ENCODE data around the gene IQSEC3. TPM values are rescaled to one million over a fixed set of nuclear protein-coding genes. Genes with fewer than 3 reads are reported as not detected.
A peak's percentile ranks its signal among the peaks of the same experiment; 100 is the strongest.

Gene IQSEC3
- total and polyA plus RNA-seq, 2 of the 13 experiments (the other 11 are each of a cell fraction or from before 2014, with no cell fraction given) = not detected

DNA sequence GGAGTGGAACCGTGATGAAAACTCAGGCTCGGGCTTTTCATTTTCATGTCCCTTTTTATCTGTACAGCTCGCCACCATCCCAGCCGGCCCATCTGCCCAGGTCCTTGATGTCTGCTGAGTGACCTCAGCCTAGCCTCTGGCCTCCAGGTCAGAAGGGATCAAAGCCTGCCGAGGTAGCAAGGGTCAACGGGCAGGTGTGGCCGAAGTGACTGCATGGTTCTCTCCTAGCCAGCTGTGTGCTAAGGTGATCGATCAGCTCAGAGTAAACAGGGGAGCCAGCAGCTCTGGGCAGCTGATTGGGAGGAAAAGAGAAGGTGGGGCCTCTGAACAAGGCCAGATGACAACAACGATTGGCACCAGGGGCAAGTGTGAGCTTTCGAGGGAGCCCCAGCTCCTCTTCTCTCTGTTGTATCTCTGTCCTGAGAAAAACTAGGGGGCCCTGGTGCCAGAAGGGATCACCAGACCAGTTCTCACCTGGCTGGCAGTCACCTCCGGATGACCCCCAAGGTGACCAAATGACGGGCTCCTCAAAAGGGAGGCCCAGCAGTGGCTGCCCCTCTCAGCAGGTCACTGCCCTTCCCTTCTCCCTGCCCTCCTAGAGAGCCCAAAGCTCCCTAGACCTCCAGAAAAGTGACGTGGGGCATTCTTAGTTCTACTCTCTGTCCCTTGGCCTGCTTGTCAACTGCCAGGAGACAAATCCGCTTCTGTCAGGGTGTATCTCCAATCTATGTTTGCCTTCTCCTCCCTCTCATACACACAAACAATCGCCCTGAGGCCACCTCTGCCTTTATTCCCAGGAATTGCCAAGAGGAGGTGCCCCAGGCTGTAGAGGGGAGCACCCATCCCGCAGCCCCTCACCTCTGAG is 143.9 kb downstream of the IQSEC3 start (continued):
- TF ChIP-seq, protein P1, sequence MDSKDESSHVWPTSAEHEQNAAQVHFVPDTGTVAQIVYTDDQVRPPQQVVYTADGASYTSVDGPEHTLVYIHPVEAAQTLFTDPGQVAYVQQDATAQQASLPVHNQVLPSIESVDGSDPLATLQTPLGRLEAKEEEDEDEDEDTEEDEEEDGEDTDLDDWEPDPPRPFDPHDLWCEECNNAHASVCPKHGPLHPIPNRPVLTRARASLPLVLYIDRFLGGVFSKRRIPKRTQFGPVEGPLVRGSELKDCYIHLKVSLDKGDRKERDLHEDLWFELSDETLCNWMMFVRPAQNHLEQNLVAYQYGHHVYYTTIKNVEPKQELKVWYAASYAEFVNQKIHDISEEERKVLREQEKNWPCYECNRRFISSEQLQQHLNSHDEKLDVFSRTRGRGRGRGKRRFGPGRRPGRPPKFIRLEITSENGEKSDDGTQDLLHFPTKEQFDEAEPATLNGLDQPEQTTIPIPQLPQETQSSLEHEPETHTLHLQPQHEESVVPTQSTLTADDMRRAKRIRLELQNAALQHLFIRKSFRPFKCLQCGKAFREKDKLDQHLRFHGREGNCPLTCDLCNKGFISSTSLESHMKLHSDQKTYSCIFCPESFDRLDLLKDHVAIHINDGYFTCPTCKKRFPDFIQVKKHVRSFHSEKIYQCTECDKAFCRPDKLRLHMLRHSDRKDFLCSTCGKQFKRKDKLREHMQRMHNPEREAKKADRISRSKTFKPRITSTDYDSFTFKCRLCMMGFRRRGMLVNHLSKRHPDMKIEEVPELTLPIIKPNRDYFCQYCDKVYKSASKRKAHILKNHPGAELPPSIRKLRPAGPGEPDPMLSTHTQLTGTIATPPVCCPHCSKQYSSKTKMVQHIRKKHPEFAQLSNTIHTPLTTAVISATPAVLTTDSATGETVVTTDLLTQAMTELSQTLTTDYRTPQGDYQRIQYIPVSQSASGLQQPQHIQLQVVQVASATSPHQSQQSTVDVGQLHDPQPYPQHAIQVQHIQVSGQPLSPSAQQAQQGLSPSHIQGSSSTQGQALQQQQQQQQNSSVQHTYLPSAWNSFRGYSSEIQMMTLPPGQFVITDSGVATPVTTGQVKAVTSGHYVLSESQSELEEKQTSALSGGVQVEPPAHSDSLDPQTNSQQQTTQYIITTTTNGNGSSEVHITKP (CRISPR knock-in tag; IDR thresholded peaks at IDR 0.05; ENCODE audit: low read depth) = peak; percentile 77
- TF ChIP-seq ELF4 (CRISPR knock-in tag; IDR thresholded peaks at IDR 0.05; ENCODE audit: borderline replicate concordance) (no peak), TBX2 (CRISPR knock-in tag; IDR thresholded peaks at IDR 0.05; ENCODE audit: borderline replicate concordance) (peak; percentile 100), ZNF792 (CRISPR knock-in tag; IDR thresholded peaks at IDR 0.05) (peak; percentile 74; the same call in 1 of the 2 replicates), FOXM1 (CRISPR knock-in tag; IDR thresholded peaks at IDR 0.05) (no peak), SMARCC2 (IDR thresholded peaks at IDR 0.05) (no peak), KDM5B (CRISPR knock-in tag; IDR thresholded peaks at IDR 0.05; ENCODE audit: borderline replicate concordance) (peak; percentile 74; the same call in 1 of the 2 replicates), ZNF839 (CRISPR knock-in tag; IDR thresholded peaks at IDR 0.05; ENCODE audit: borderline replicate concordance) (no peak), ATF7-NPFF (CRISPR knock-in tag; IDR thresholded peaks at IDR 0.05; ENCODE audit: low read depth) (peak; percentile 80; the same call in 1 of the 2 replicates), SETDB1 (CRISPR knock-in tag; IDR thresholded peaks at IDR 0.05; ENCODE audit: borderline replicate concordance) (no peak), ZMAT3 (CRISPR knock-in tag; conservative IDR thresholded peaks at IDR 0.05) (peak; percentile 93), MAFK (conservative IDR thresholded peaks at IDR 0.05 in 1 of 2, IDR thresholded peaks at IDR 0.05 in 1 of 2; ENCODE audit: low read length in 2 of 2) (no peak), ZNF547 (CRISPR knock-in tag; IDR thresholded peaks at IDR 0.05) (peak; percentile 61; the same call in 1 of the 2 replicates), PHF20 (CRISPR knock-in tag; IDR thresholded peaks at IDR 0.05) (no peak)
- TF ChIP-seq, protein P2, sequence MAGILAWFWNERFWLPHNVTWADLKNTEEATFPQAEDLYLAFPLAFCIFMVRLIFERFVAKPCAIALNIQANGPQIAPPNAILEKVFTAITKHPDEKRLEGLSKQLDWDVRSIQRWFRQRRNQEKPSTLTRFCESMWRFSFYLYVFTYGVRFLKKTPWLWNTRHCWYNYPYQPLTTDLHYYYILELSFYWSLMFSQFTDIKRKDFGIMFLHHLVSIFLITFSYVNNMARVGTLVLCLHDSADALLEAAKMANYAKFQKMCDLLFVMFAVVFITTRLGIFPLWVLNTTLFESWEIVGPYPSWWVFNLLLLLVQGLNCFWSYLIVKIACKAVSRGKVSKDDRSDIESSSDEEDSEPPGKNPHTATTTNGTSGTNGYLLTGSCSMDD (CRISPR knock-in tag; IDR thresholded peaks at IDR 0.05) = no peak
- TF ChIP-seq, protein P3, sequence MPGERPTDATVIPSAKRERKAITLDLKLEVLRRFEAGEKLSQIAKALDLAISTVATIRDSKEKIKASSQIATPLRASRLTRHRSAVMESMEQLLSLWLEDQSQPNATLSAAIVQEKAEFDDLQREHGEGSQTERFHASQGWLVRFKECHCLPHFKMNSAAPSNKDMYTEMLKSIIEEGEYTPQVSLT (CRISPR knock-in tag; IDR thresholded peaks at IDR 0.05; ENCODE audit: borderline replicate concordance, low read depth) = no peak
- TF ChIP-seq, protein P4, sequence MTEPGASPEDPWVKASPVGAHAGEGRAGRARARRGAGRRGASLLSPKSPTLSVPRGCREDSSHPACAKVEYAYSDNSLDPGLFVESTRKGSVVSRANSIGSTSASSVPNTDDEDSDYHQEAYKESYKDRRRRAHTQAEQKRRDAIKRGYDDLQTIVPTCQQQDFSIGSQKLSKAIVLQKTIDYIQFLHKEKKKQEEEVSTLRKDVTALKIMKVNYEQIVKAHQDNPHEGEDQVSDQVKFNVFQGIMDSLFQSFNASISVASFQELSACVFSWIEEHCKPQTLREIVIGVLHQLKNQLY (CRISPR knock-in tag; IDR thresholded peaks at IDR 0.05) = peak; percentile 97
- TF ChIP-seq, protein P5, sequence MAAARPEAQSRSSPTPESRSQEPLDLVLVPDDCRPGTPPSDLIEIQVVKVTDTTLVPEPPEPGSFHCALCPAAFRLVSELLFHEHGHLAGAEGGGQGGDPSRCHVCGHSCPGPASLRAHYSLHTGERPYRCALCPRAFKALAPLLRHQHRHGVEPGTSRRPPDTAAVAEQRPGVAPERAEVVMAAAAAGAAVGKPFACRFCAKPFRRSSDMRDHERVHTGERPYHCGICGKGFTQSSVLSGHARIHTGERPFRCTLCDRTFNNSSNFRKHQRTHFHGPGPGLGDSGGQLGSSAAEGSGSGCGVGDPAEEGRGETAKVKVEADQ (CRISPR knock-in tag; IDR thresholded peaks at IDR 0.05; ENCODE audit: borderline replicate concordance) = peak; percentile 93
- TF ChIP-seq, protein P6, sequence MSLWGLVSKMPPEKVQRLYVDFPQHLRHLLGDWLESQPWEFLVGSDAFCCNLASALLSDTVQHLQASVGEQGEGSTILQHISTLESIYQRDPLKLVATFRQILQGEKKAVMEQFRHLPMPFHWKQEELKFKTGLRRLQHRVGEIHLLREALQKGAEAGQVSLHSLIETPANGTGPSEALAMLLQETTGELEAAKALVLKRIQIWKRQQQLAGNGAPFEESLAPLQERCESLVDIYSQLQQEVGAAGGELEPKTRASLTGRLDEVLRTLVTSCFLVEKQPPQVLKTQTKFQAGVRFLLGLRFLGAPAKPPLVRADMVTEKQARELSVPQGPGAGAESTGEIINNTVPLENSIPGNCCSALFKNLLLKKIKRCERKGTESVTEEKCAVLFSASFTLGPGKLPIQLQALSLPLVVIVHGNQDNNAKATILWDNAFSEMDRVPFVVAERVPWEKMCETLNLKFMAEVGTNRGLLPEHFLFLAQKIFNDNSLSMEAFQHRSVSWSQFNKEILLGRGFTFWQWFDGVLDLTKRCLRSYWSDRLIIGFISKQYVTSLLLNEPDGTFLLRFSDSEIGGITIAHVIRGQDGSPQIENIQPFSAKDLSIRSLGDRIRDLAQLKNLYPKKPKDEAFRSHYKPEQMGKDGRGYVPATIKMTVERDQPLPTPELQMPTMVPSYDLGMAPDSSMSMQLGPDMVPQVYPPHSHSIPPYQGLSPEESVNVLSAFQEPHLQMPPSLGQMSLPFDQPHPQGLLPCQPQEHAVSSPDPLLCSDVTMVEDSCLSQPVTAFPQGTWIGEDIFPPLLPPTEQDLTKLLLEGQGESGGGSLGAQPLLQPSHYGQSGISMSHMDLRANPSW (CRISPR knock-in tag; IDR thresholded peaks at IDR 0.05; ENCODE audit: borderline replicate concordance) = peak; percentile 96; the same call in 1 of the 2 replicates
